TTC549 (cell line): ENCODE measurements around the gene CBY2.
"Not testable (repeated sequence)": the region's sequence is repeated elsewhere in the genome, so short reads cannot be mapped to it uniquely, and the experiment has no call there.

ENCODE experiments used
- FAIRE-seq: peaks from 2 replicates; lab custom pipeline; 2012; peaks lifted over from hg19 to GRCh38; lab: Jason Lieb, UNC

The CBY2 gene

GRCh38 chr13:45702088-45702487 is at the start of gene CBY2:
CBY2 (plus strand) TSS chr13:45702320; CDS start chr13:45702391, 71 bp downstream.
- FAIRE-seq, result no peak

GRCh38 chr13:45654633-45655349 is 47.3 kb upstream of the CBY2 start:
- no peak for FAIRE-seq

DNA sequence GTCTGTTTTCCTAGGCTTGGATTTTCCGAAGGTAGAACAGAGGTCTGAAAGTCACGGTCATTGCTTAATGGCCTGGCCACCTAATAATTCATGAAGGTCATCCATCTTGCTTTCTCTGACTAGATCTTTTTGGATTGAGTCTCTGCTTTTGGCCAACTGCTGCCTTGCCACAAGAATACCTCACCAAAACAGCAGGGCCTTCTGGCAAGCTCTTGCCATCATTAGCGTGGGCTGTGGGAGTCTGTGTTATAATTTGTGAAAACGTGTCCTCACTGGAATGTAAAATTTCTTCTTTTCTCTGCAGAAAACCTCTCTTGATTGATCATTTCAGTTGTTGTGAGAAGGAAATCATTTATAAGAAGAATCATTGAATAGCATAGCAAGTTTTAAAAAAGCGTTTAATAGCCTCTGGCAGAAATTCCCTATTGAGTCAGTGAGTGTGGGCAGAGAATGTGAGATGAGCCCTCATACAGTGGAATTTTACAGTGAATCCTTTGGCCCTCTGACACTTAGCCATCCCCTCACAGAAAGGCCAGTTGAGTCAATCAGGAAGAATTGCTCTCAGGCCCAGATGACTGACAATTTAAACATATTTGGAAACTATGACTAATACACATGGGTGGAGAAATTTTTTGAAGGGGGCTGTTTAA is 43.4 kb upstream of the CBY2 start:
- FAIRE-seq, result no peak

DNA sequence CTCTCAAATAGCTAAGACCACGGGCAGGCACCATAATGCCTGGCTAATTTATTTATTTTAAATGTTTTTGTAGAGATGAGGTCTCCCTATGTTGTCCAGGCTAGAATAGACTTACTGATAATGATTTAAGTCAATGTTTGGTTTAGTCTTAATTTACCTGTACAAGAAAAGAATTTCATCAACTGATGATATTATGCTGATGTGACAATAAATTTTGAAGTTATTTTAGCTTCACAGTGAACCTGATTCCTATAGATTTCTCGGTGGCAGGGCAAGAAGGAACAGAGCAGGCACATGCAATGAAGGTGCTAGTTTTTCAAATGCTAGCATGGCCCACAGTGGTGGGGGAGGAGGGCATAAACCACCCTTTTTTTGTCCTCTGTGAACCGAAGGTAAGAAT is 42.6 kb upstream of the CBY2 start:
- no peak for FAIRE-seq

GRCh38 chr13:45660458-45660857 is 41.7 kb upstream of the CBY2 start:
- not testable (repeated sequence) for FAIRE-seq

DNA sequence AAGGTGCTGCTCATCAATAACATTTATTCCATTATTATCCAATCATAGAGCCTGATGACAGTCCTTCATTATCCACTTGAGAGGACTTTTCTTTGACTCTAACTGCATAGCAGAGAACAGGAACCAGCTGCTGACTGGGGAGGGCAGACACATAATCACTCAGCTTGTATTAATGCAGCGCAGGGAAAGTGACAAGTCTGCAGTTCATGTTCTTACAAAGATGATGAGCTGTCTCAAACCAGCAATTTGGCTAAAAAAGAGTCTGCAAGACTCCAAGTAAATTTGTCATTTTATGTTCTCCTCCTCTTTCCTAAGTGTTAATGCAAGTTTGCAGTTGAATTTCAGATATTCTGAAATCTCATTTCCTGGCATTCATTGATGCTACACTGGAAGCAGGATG is 40.0 kb upstream of the CBY2 start:
- FAIRE-seq, result no peak

DNA sequence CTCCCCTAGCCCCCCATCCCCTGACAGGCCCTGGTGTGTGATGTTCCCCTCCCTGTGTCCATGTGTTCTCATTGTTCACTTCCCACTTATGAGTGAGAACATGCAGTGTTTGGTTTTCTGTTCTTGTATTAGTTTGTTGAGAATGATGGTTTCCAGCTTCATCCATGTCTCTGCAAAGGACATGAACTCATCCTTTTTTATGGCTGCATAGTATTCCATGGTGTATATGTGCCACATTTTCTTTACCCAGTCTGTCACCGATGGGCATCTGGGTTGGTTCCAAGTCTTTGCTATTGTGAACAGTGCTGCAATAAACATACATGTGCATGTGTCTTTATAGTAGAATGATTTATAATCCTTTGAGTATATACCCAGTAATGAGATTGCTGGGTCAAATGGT is 39.2 kb upstream of the CBY2 start:
- FAIRE-seq, result not testable (repeated sequence)

DNA sequence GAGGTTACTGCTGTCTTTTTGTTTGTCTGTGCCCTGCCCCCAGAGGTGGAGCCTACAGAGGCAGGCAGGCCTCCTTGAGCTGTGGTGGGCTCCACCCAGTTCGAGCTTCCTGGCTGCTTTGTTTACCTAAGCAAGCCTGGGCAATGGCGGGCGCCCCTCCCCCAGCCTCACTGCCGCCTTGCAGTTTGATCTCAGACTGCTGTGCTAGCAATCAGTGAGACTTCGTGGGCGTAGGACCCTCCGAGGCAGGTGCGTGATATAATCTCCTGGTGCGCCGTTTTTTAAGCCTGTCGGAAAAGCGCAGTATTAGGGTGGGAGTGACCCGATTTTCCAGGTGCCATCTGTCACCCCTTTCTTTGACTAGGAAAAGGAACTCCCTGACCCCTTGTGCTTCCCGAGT is 32.5 kb upstream of the CBY2 start:
- not testable (repeated sequence) for FAIRE-seq

- no peak for FAIRE-seq
Measured at GRCh38 chr13:45670189-45670885, 31.8 kb upstream of the CBY2 start.

GRCh38 chr13:45674908-45675307 is 27.2 kb upstream of the CBY2 start:
- no peak for FAIRE-seq

GRCh38 chr13:45678282-45678681 is 23.8 kb upstream of the CBY2 start:
- no peak for FAIRE-seq

DNA sequence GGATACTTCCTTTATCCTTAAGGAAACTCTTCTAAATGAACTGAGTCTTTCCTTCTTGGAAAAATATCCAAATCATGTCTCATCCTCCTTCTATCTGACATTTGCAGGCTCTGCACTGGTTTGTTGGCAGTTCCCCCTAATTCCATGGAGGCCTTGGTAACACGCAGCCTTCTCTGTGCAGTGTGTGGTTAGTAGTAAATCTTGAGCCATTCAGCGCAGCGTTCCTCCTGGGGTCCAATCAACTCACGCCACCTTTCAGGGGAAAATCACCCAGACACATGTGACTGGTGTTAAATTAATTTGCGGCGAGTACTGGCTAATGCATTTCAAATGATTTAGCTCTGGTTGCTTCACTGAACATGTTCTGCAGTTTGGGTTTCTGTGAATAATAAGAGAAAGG is 21.0 kb upstream of the CBY2 start:
- no peak for FAIRE-seq

DNA sequence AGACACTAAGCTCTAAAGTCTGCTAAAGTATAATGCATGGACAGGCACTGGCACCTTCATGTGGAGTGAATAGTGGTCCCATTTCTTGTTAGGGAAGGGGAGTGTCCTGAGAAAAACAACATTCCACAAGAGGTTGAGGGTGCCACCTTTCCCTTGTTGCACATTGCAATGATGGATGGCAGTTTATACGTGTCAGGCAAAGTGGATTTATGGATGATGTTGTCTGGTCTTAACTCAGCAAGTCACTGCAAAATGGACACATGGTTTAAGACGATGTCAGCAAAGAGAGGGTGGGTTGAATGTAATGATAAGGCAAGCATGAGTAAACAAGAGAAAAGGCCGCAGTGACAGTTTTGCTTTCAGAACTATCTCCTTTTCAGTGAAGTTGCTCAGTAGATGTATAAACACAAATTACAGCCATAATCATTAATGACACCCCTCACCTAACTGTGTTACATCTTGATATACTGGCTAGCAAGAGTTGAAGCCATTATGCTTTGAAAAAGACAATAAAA is 19.6 kb upstream of the CBY2 start:
- FAIRE-seq, result no peak

- no peak for FAIRE-seq
Measured at GRCh38 chr13:45683701-45684100, 18.4 kb upstream of the CBY2 start.

- no peak for FAIRE-seq
Measured at GRCh38 chr13:45688577-45688976, 13.5 kb upstream of the CBY2 start.

GRCh38 chr13:45690636-45691035 is 11.5 kb upstream of the CBY2 start:
- FAIRE-seq, result no peak

- no peak for FAIRE-seq
Measured at GRCh38 chr13:45691251-45691650, 10.9 kb upstream of the CBY2 start.

DNA sequence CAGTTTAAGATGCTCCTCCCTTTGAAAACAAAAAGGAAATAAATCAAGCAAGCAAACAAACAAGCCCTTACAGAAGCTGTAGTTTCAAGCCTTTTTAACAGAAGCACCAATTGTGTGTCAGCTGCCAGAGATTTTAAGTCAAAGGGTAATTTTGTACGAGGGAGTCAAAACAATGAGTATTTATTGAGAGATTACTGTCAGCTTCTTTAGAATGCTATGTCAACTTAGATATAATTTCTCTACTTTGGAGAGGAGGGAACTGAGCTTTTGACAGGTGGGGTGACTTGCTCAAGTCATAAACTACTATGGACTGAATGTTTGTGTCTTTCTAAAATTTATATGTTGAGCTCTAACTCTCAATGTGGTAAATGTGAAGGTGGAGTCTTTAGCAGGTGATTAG is 10.5 kb upstream of the CBY2 start:
- no peak for FAIRE-seq

DNA sequence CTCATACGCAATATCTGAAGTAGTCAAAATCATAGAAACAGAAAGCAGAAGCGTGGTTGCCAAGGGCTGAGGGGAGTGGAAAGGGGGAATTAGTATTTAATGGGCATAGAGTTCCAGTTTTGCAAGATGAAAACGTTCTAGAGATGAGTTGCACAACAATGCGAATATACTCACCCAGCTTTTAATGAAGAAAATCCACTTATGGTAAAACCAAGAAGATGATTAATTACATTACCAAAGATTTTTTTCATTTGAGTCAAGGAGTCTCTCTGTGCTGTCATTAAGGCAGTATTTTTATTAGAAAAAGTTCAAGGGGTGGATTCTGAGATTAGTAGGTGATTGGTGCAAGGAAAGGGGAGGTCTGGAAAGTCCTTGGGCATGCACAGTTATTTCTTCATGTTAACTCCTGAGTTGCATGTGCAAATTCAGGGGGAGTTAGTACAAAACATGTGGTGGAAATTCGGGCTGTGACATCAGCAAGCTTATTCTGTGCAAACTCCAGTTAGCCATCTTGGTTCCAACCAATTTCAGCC is 6.9 kb upstream of the CBY2 start:
- no peak for FAIRE-seq

DNA sequence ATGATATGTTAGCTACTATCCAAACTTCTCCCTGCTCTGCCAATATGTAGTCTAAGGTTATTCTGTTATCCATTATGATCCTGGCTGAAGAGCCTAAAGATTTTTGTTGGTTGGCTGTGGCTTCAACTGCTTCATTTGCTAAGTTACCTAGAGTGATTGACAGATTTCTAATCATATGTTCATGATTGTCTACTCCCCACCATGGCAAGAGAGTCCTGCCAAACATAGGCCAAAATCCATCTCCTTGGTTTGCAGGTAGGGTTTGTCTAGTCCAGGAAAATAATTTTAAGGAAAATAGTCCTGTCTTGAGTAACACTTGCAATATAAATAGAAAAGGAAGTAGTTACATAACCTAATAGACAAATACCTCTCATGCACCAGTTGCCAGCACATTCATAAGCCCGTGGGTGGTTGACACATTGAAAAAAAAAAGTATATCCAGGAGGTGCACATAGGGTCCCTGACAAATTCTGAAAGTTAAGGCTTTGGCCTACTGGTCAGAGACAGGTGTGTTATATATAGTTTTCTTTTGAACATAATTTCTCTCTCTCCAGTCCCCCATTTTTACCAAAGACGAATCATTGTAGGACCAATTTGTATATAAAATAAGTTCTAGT is 5.4 kb upstream of the CBY2 start:
- no peak for FAIRE-seq

DNA sequence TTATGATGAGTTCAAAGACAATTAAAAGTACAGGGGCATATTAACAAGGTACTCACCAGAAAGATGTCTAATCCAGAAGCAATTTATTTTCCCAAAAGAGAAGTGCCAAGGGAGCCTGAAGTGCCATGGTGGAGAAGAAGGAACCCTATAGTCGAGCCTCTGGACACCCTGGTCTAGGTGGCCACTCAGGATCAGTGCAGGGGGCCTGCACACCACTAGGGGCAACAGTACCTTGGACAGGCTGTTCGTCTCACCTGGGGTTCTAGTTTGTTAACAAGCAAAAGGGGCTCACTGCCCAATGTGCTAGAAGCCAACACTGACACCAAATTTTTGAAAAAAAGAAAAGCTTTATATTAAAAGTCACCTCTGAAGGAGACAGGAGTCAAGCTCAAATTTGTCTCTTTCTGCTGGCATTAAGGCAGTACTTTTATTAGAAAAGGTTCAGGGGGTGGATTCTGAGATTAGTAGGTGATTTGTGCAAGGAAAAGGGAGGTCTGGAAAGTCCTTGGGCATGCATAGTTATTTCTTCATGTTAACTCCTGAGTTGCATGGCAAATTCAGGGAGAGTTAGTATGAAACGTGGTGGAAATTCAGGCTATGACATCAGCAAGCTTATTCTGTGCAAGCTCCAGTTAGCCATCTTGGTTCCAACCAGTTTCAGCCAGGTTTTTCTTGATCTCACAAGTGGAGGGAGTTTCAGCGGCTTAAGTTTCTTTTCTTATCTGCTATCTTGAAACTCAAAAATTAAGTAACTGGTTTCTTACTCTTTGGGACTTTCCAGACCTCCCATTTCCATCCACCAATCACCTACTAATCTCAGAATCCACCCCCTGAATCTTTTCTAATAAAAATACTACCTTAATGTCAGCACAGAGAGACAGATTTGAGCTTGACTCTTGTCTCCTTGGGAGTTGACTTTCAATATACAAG is 884 bp upstream of the CBY2 start:
- no peak for FAIRE-seq
